Endothelial cell of umbilical vein (primary cell): Measurements from ENCODE around the gene RTP1. TPM values are rescaled to one million over a fixed set of nuclear protein-coding genes. Genes with fewer than 3 reads are reported as not detected.

Experiments used
- BruUV-seq: library from RNA; stranded (reverse); fragments of 400-500 nt; replicated peaks from 2 replicates; lab custom pipeline; 2021; lab: Mats Ljungman, UMichigan
- CTCF ChIA-PET: fragments of 300-600, 350-600 bp; sonication (Branson Sonifier 250); formaldehyde crosslinking; loops from one replicate; lab custom pipeline; 2021; ENCODE audit warnings: antibody characterized with exemption, inconsistent platforms; lab: Charles Lee
- POLR2A ChIA-PET: fragments of 300-600, 350-600 bp; sonication (Branson Sonifier 250); formaldehyde crosslinking; loops from one replicate; lab custom pipeline; 2021; ENCODE audit warnings: antibody characterized with exemption, inconsistent platforms; lab: Charles Lee
- DNase-seq: peaks from one replicate; pipeline ENCODE4 v3.0.0-alpha.2; 2011; ENCODE audit warnings: low read depth, low spot score
- FAIRE-seq: peaks from 2 replicates; lab custom pipeline; 2011; peaks lifted over from hg19 to GRCh38; lab: Jason Lieb, UNC
- H2AFZ ChIP-seq: 2 replicates; pipeline ENCODE4 v1.6.0; 2012; ENCODE audit warnings: low read depth, low read length, control low read depth, inconsistent platforms
- H3K27ac ChIP-seq: 2 replicates; pipeline ENCODE4 v1.5.1; 2011; ENCODE audit warnings: low read depth, mild to moderate bottlenecking, control low read depth, low read length, moderate library complexity; ENCODE audit not compliant: insufficient read depth
- H3K27me3 ChIP-seq, 2 experiments: 2 replicates each; pipeline versions ENCODE4 v1.6.0 to v1.6.1; 2011; ENCODE audit warnings: low read length in 2 of 2, mixed read lengths in 1 of 2; ENCODE audit not compliant: control insufficient read depth in 2 of 2, insufficient read depth in 2 of 2
- H3K36me3 ChIP-seq, 2 experiments: 2 replicates in 1 of 2; 3 replicates in 1 of 2; pipeline ENCODE4 v1.5.1; 2011; ENCODE audit warnings: low read length in 2 of 2, mild to moderate bottlenecking in 1 of 2, moderate library complexity in 1 of 2; ENCODE audit not compliant: control insufficient read depth in 2 of 2, insufficient read depth in 2 of 2; ENCODE audit errors: extremely low read depth in 1 of 2
- H3K4me1 ChIP-seq: 3 replicates; pipeline ENCODE4 v1.5.1; 2011; ENCODE audit warnings: mild to moderate bottlenecking, low read length; ENCODE audit not compliant: control insufficient read depth, insufficient read depth; ENCODE audit errors: extremely low read depth
- H3K4me2 ChIP-seq: 2 replicates; pipeline ENCODE4 v1.6.1; 2011; ENCODE audit warnings: low read length, control low read depth, mixed read lengths; ENCODE audit not compliant: insufficient read depth
- H3K4me3 ChIP-seq, 3 experiments: fragments of 200-600 bp in 1 of 3; sonication (generic), shearing (Covaris generic) in 1 of 3; replicated peaks in 1 of 3; 2 replicates each; pipeline ENCODE4 v1.5.1; 2011 to 2016; ENCODE audit warnings: control low read depth in 3 of 3, low read length in 3 of 3, mild to moderate bottlenecking in 2 of 3, inconsistent platforms in 1 of 3, low read depth in 1 of 3, moderate library complexity in 1 of 3; ENCODE audit not compliant: insufficient read depth in 1 of 3
- H3K79me2 ChIP-seq: 2 replicates; pipeline ENCODE4 v1.6.0; 2012; ENCODE audit warnings: low read length, inconsistent platforms; ENCODE audit not compliant: control insufficient read depth, insufficient read depth
- H3K9ac ChIP-seq: replicated peaks from 2 replicates; pipeline ENCODE3; 2011; ENCODE audit warnings: low read length, control low read depth; ENCODE audit not compliant: insufficient read depth; ENCODE audit errors: extremely low read depth
- H3K9me1 ChIP-seq: replicated peaks from 3 replicates; pipeline ENCODE4 v1.6.0; 2011; ENCODE audit warnings: mild to moderate bottlenecking, low read length; ENCODE audit not compliant: control insufficient read depth, insufficient read depth; ENCODE audit errors: extremely low read depth
- H3K9me3 ChIP-seq: replicated peaks from 2 replicates; pipeline ENCODE4 v1.5.1; 2012; ENCODE audit warnings: low read length, inconsistent platforms; ENCODE audit not compliant: control insufficient read depth, insufficient read depth
- H4K20me1 ChIP-seq: replicated peaks from 2 replicates; pipeline ENCODE3; 2011; ENCODE audit warnings: mild to moderate bottlenecking, low read length; ENCODE audit not compliant: control insufficient read depth, insufficient read depth; ENCODE audit errors: extremely low read depth
- EZH2 ChIP-seq: IDR thresholded peaks from 2 replicates; pipeline ENCODE4 v1.6.1; 2012; ENCODE audit warnings: borderline replicate concordance, low read depth, mild to moderate bottlenecking, moderate library complexity, low read length, inconsistent platforms; ENCODE audit not compliant: severe bottlenecking
- FOS ChIP-seq: IDR thresholded peaks from 2 replicates; pipeline ENCODE4 v1.6.1; 2011; ENCODE audit warnings: mild to moderate bottlenecking, low read length, moderate library complexity, borderline replicate concordance; ENCODE audit not compliant: insufficient read depth
- GATA2 ChIP-seq: IDR thresholded peaks from 2 replicates; pipeline ENCODE4 v1.7.0; 2011; ENCODE audit warnings: low read depth, mild to moderate bottlenecking, moderate library complexity, mixed read lengths, low read length; ENCODE audit not compliant: insufficient read length, insufficient read depth
- JUN ChIP-seq: IDR thresholded peaks from 2 replicates; pipeline ENCODE4 v1.6.1; 2011; ENCODE audit warnings: borderline replicate concordance, low read depth; ENCODE audit not compliant: insufficient read length, insufficient read depth
- MYC ChIP-seq: IDR thresholded peaks from one replicate; pipeline ENCODE4 v1.6.1; 2011; ENCODE audit warnings: mild to moderate bottlenecking, low read depth, low read length
- POLR2A ChIP-seq: IDR thresholded peaks from 2 replicates; pipeline ENCODE4 v1.6.1; 2012; ENCODE audit warnings: low read depth, mild to moderate bottlenecking, control low read depth, low read length
- POLR2AphosphoS5 ChIP-seq: IDR thresholded peaks from 2 replicates; pipeline ENCODE4 v1.6.1; 2012; ENCODE audit warnings: low read depth, mild to moderate bottlenecking, control low read depth, low read length, moderate library complexity; ENCODE audit not compliant: insufficient read depth
- dilution Hi-C: fragments of 300-500 bp; cut with MboI; formaldehyde crosslinking; loops from one replicate; pipeline ENCODE4 v1.15.0; 2019; ENCODE audit warnings: low sequenced_read_pairs; ENCODE audit not compliant: extremely low pct_ligation_motif_present
- intact Hi-C: fragments of 100-400 bp; cut with micrococcal nuclease; formaldehyde crosslinking; loops from one replicate; pipeline ENCODE4 v1.10.0; 2022
- polyA plus RNA-seq, 4 experiments: library from polyadenylated mRNA; depleted of rRNA in 3 of 4; stranded (reverse) in 3 of 4; unstranded in 1 of 4; fragments of >200 nt; gene quantifications; 2 replicates each; pipeline versions ENCODE4 v1.2.1 to v1.2.3, GENCODE V29; 2011 to 2012; ENCODE audit warnings: missing spikeins in 1 of 4
- total RNA-seq: library from RNA; stranded (reverse); gene quantifications from 2 replicates; pipeline ENCODE4 v1.2.3, GENCODE V29; 2021
- TF ChIP-seq, protein P1 (sequence below): IDR thresholded peaks from 2 replicates; pipeline ENCODE4 v1.6.1; 2011; ENCODE audit not compliant: insufficient read depth, insufficient read length
- TF ChIP-seq, protein P2 (sequence below), 2 donors: IDR thresholded peaks; 1 replicate in 1 of 2; 2 replicates in 1 of 2; pipeline ENCODE4 v1.5.1; 2011; ENCODE audit warnings: low read length in 2 of 2, mild to moderate bottlenecking in 2 of 2, moderate library complexity in 2 of 2, control low read depth in 1 of 2, inconsistent platforms in 1 of 2, low read depth in 1 of 2; ENCODE audit not compliant: insufficient read depth in 1 of 2; ENCODE audit errors: extremely low read depth in 1 of 2

The RTP1 gene
- total and polyA plus RNA-seq, 2 donors (not counting 3 experiments of a cell fraction or from before 2014, with no cell fraction given): not detected

DNA sequence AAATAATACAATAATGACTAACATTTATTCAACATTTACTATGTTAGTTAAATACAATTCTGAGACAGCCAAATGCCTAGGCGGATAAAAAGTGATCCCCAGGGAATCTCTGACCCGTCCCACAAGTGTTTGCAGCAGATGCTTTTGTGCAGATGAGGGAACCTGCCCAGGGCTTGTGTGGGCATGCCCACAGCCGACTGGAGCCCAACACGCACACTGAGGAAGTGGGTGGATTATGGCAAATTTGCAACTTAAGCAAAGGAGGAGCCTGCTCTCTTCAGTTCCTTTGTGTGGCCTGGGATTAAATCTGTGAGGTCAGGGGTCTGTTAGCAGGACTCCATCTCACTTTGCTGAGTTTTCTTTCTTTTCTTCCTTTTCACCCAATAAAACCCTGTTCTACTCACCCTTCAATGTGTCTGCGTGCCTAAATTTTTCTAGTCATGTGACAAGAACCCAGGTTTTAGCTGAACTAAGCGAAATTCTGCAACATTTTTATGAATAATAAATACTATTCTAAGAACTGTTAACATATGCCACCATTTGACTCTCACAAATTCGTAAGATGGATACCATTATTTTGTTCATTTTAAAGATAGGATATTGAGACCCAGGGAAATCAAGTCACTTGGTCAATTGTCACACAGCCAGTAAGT, 13.9 kb upstream of the RTP1 start:
- Histone ChIP-seq H4K20me1 (no peaks in the 10 kb centered on the region), H3K36me3 (no peaks in the 10 kb centered on the region), H3K9ac (no peak overlapping the region), H3K79me2 (no peaks in the 10 kb centered on the region), H2AFZ (no peak overlapping the region), H3K4me1 (no peaks in the 10 kb centered on the region), H3K27me3 (peaks cover 0 to 3% of the 10 kb centered on the region in 2 experiments), H3K9me1 (no peaks in the 10 kb centered on the region), H3K9me3 (no peaks in the 10 kb centered on the region), H3K4me3 (no peak overlapping the region), H3K4me2 (no peak overlapping the region), H3K27ac (no peak overlapping the region)
- TF ChIP-seq, protein P1, sequence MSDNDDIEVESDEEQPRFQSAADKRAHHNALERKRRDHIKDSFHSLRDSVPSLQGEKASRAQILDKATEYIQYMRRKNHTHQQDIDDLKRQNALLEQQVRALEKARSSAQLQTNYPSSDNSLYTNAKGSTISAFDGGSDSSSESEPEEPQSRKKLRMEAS: no peak
- TF ChIP-seq JUN: no peak
- TF ChIP-seq EZH2: no peak
- TF ChIP-seq, protein P2, sequence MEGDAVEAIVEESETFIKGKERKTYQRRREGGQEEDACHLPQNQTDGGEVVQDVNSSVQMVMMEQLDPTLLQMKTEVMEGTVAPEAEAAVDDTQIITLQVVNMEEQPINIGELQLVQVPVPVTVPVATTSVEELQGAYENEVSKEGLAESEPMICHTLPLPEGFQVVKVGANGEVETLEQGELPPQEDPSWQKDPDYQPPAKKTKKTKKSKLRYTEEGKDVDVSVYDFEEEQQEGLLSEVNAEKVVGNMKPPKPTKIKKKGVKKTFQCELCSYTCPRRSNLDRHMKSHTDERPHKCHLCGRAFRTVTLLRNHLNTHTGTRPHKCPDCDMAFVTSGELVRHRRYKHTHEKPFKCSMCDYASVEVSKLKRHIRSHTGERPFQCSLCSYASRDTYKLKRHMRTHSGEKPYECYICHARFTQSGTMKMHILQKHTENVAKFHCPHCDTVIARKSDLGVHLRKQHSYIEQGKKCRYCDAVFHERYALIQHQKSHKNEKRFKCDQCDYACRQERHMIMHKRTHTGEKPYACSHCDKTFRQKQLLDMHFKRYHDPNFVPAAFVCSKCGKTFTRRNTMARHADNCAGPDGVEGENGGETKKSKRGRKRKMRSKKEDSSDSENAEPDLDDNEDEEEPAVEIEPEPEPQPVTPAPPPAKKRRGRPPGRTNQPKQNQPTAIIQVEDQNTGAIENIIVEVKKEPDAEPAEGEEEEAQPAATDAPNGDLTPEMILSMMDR (IDR thresholded peaks at IDR 0.05; ENCODE audit: extremely low read depth in 1 of 2, insufficient read depth in 1 of 2, low read depth in 1 of 2, low read length in 2 of 2): no peak
- TF ChIP-seq POLR2AphosphoS5: no peak
- no peak for TF ChIP-seq MYC
- no peak for TF ChIP-seq POLR2A
- TF ChIP-seq FOS: no peak
- no peak for TF ChIP-seq GATA2
- intact Hi-C loops (no loop called here), dilution Hi-C loops (no loop called here)
- no TSS peak for BruUV-seq
- DNase-seq: no peak
- POLR2A ChIA-PET: no interaction called here
- FAIRE-seq: no peak
- CTCF ChIA-PET: interaction anchor here (2.3 kb wide), 1 partner anchor 18 kb away, joined by 9 read pairs; no protein-coding TSS in a partner anchor
